Measurements from ENCODE around the gene LACTB. TPM values are rescaled to one million over a fixed set of nuclear protein-coding genes. Genes with fewer than 3 reads are reported as not detected.

Gene LACTB
- polyA plus RNA-seq, 1 experiment: 51.1 TPM

DNA sequence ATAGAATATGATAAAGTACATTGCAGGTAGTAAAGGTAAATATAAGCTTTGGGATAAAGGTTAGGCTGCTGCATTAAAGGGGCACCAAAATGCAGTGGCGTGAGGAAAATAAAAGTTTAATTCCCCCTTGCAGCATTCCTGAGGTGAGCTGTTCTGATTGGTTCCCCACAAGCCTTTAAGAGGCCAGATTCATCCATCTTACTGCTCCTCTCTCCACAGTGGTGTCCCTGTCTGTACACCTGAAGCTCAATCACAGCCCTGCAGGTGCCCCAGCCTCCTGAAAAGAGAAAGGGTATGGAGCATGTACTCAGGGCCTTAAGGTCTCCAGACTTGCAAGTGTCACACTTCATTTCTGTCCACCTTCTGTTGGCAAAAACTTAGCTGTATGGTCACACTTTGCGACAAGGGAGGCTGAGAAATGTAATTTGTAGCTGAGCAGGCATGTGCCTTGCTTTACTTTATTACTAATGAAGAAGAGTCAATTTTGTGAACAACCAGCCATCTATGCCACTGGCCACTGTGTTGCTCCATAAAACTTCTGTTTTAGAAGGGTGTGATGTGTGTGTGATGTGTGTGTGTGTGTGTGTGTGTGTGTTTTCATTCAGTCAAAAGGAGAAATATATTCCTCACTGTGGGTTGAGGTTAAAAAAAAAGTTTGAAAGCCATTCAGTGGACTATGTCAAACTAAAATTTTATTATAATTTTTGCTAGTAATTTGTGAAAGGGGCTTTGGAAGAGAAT is 12.8 kb downstream of the LACTB start:
- no peak overlapping the region for H3K4me3 ChIP-seq (ENCODE audit: low read depth, low read length)
- TF ChIP-seq, protein P1, sequence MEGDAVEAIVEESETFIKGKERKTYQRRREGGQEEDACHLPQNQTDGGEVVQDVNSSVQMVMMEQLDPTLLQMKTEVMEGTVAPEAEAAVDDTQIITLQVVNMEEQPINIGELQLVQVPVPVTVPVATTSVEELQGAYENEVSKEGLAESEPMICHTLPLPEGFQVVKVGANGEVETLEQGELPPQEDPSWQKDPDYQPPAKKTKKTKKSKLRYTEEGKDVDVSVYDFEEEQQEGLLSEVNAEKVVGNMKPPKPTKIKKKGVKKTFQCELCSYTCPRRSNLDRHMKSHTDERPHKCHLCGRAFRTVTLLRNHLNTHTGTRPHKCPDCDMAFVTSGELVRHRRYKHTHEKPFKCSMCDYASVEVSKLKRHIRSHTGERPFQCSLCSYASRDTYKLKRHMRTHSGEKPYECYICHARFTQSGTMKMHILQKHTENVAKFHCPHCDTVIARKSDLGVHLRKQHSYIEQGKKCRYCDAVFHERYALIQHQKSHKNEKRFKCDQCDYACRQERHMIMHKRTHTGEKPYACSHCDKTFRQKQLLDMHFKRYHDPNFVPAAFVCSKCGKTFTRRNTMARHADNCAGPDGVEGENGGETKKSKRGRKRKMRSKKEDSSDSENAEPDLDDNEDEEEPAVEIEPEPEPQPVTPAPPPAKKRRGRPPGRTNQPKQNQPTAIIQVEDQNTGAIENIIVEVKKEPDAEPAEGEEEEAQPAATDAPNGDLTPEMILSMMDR (IDR thresholded peaks at IDR 0.05; ENCODE audit: low read depth, low read length): no peak
- H3K27ac ChIP-seq (ENCODE audit: low read depth, low read length): peak overlapping the region; percentile 76
- no peaks in the 10 kb centered on the region for H3K27me3 ChIP-seq (ENCODE audit: control insufficient read depth, insufficient read depth, low read length)
- ChIA-PET POLR2A (interaction anchor here (0.6 to 1.5 kb wide), 4 partner anchors 15 to 26 kb away, joined by 3 to 9 read pairs (median 3); partner anchors contain the start of gene RPS27L), CTCF (interaction anchor here (0.7 to 1.5 kb wide), 6 partner anchors 40 to 1074 kb away, joined by 3 to 4 read pairs (median 4); no protein-coding TSS in a partner anchor)
- no peaks in the 10 kb centered on the region for H3K9me3 ChIP-seq (ENCODE audit: control insufficient read depth, insufficient read depth, low read length)
- DNase-seq (ENCODE audit: low read depth, low spot score): no peak

DNA sequence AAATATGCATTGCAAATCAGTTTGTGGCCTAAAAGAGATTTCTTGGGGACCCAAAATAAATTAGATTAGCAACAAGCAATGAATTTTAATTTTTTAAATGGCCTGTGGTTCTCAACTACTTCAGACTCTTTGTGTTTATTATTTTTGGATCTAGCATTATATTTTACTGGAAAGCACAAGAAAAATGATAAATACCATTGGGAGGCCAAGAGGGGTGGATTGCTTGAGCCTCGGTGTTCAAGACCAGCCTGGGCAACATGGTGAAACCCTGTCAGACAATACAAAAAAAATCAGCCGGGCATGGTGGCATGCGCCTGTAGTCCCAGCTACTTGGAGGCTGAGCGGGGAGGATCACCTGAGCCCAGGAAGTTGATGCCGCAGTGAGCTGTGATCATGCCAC is 13.6 kb downstream of the LACTB start:
- Histone ChIP-seq H3K27me3 (ENCODE audit: control insufficient read depth, insufficient read depth, low read length) (no peaks in the 10 kb centered on the region), H3K27ac (ENCODE audit: low read depth, low read length) (peak overlapping the region; percentile 79), H3K9me3 (ENCODE audit: control insufficient read depth, insufficient read depth, low read length) (no peaks in the 10 kb centered on the region), H3K4me3 (ENCODE audit: low read depth, low read length) (no peak overlapping the region)
- no peak for DNase-seq (ENCODE audit: low read depth, low spot score)
- ChIA-PET CTCF (interaction anchor here (0.7 to 1.5 kb wide), 4 partner anchors 83 to 288 kb away, joined by 3 to 7 read pairs (median 4); no protein-coding TSS in a partner anchor), POLR2A (interaction anchor here (0.6 to 2.0 kb wide), 13 partner anchors 15 to 979 kb away, joined by 3 to 17 read pairs (median 4); partner anchors contain the start of gene RPS27L)
- TF ChIP-seq, protein P1 (IDR thresholded peaks at IDR 0.05; ENCODE audit: low read depth, low read length): no peak

DNA sequence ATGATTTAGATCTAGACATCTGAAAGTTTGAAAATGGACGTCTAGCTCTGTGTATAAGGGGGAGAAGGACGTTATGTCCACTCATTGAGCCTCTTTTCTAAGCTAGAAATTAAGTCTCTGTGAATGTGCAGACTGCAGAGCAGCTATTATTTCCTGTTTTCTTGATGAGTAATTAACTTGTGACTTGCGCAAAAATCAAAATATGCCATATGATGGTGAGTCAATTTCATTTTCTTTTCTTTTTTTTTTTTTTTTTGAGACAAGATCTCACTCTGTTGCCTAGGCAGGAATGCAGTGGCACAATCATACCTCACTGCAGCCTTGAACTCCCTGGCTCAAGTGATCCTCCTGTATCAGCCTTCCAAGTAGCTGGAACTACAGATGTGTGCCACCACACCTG is 14.1 kb downstream of the LACTB start:
- Histone ChIP-seq H3K27me3 (ENCODE audit: control insufficient read depth, insufficient read depth, low read length) (no peaks in the 10 kb centered on the region), H3K27ac (ENCODE audit: low read depth, low read length) (peak overlapping the region; percentile 79), H3K4me3 (ENCODE audit: low read depth, low read length) (no peak overlapping the region), H3K9me3 (ENCODE audit: control insufficient read depth, insufficient read depth, low read length) (no peaks in the 10 kb centered on the region)
- peak; percentile 54 for DNase-seq (ENCODE audit: low read depth, low spot score)
- ChIA-PET POLR2A (interaction anchor here (0.6 to 2.0 kb wide), 16 partner anchors 15 to 980 kb away, joined by 3 to 17 read pairs (median 4); partner anchors contain the start of gene RPS27L), CTCF (interaction anchor here (0.7 to 1.5 kb wide), 2 partner anchors 82 to 88 kb away, joined by 3 to 7 read pairs; no protein-coding TSS in a partner anchor)
- TF ChIP-seq, protein P1 (IDR thresholded peaks at IDR 0.05; ENCODE audit: low read depth, low read length): no peak

DNA sequence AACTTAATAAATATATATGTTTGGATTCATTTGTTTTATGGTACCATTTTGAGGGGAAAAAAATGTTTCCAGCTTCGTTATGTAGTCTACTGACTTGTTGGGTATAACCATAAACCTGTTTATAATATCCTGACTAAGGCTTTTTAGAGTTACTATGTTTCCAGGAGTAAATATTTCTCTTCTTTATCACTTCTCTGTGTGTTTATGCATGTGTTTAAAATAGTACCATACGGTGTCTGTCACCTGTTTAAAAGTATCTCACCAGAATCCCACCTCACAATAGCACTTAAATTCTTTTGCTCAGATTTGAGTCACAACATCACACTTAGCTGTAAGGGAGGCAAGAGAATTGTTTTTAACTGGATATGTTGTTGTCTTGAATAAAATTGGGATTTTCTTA is 15.1 kb downstream of the LACTB start:
- no peaks in the 10 kb centered on the region for H3K9me3 ChIP-seq (ENCODE audit: control insufficient read depth, insufficient read depth, low read length)
- no peaks in the 10 kb centered on the region for H3K27me3 ChIP-seq (ENCODE audit: control insufficient read depth, insufficient read depth, low read length)
- H3K27ac ChIP-seq (ENCODE audit: low read depth, low read length): no peak overlapping the region
- ChIA-PET CTCF (interaction anchor here (1.5 kb wide), 1 partner anchor 89 kb away, joined by 7 read pairs; no protein-coding TSS in a partner anchor), POLR2A (interaction anchor here (0.8 to 2.0 kb wide), 4 partner anchors 10 to 83 kb away, joined by 3 to 5 read pairs (median 4); no protein-coding TSS in a partner anchor)
- TF ChIP-seq, protein P1 (IDR thresholded peaks at IDR 0.05; ENCODE audit: low read depth, low read length): no peak
- H3K4me3 ChIP-seq (ENCODE audit: low read depth, low read length): no peak overlapping the region
- no peak for DNase-seq (ENCODE audit: low read depth, low spot score)

DNA sequence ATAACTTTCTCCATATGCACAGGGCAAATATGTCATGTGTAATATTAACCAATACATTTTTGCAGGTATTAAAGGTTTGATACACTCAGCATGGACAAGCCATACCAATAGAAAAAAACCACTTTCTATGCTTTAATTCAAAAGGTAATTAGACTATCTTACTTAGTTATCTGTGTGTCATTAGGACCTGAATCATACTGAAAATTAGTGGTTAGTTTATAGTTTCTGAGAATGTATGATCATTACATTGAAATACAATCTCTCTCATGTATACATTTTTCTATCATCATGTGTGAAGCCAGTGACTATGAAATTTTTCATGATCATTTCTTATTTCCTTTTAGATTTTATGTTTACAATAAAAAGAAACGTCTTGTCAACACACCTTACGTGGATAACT is 19.3 kb downstream of the LACTB start:
- H3K27ac ChIP-seq (ENCODE audit: low read depth, low read length): no peak overlapping the region
- no peak for DNase-seq (ENCODE audit: low read depth, low spot score)
- TF ChIP-seq, protein P1 (IDR thresholded peaks at IDR 0.05; ENCODE audit: low read depth, low read length): no peak
- H3K9me3 ChIP-seq (ENCODE audit: control insufficient read depth, insufficient read depth, low read length): no peaks in the 10 kb centered on the region
- no peaks in the 10 kb centered on the region for H3K27me3 ChIP-seq (ENCODE audit: control insufficient read depth, insufficient read depth, low read length)
- H3K4me3 ChIP-seq (ENCODE audit: low read depth, low read length): no peak overlapping the region
- POLR2A ChIA-PET: no interaction called here
- CTCF ChIA-PET: no interaction called here

Data from AG04450 (cell line).